BLaER1 (cell line): ENCODE measurements around the gene FAAP100.
A peak's percentile ranks its signal among the peaks of the same experiment; 100 is the strongest.

ENCODE experiments used
- H3K27ac ChIP-seq: shearing (Covaris generic); formaldehyde crosslinking; 2 replicates; pipeline ENCODE4 v1.8.1; 2022
- H3K27me3 ChIP-seq: shearing (Covaris generic); formaldehyde crosslinking; 2 replicates; pipeline ENCODE4 v1.8.1; 2022
- H3K36me3 ChIP-seq: shearing (Covaris generic); formaldehyde crosslinking; 2 replicates; pipeline ENCODE4 v1.8.1; 2022
- H3K4me1 ChIP-seq: shearing (Covaris generic); formaldehyde crosslinking; 2 replicates; pipeline ENCODE4 v1.8.1; 2022
- H3K4me2 ChIP-seq: shearing (Covaris generic); formaldehyde crosslinking; 2 replicates; pipeline ENCODE4 v1.8.1; 2022
- H3K4me3 ChIP-seq: shearing (Covaris generic); formaldehyde crosslinking; 2 replicates; pipeline ENCODE4 v1.8.1; 2022
- H3K9ac ChIP-seq: shearing (Covaris generic); formaldehyde crosslinking; 2 replicates; pipeline ENCODE4 v1.8.1; 2022
- H3K9me3 ChIP-seq: shearing (Covaris generic); formaldehyde crosslinking; 2 replicates; pipeline ENCODE4 v1.8.1; 2022
- H4K20me1 ChIP-seq: shearing (Covaris generic); formaldehyde crosslinking; 2 replicates; pipeline ENCODE4 v1.8.1; 2022
- Cebpa-rat ChIP-seq: shearing (Covaris generic); IDR thresholded peaks from 2 replicates; pipeline ENCODE4 v1.8.1; 2022

The FAAP100 gene

GRCh38 chr17:81547614-81547982 is 4.6 kb downstream of the FAAP100 start:
- no peaks in the 10 kb centered on the region for H3K9me3 ChIP-seq
- no peak overlapping the region for H3K27ac ChIP-seq
- H3K4me3 ChIP-seq = no peak overlapping the region
- no peak overlapping the region for H3K4me2 ChIP-seq
- no peak overlapping the region for H3K9ac ChIP-seq
- H3K27me3 ChIP-seq = no peaks in the 10 kb centered on the region
- H3K36me3 ChIP-seq = peaks cover 83% of the 10 kb centered on the region
- peaks cover 25% of the 10 kb centered on the region for H3K4me1 ChIP-seq
- no peak for TF ChIP-seq Cebpa-rat
- peaks cover 36% of the 10 kb centered on the region for H4K20me1 ChIP-seq

- Histone ChIP-seq H3K36me3 (peaks cover 88% of the 10 kb centered on the region), H3K9ac (no peak overlapping the region), H3K4me2 (no peak overlapping the region), H4K20me1 (peaks cover 36% of the 10 kb centered on the region), H3K4me3 (no peak overlapping the region), H3K27me3 (no peaks in the 10 kb centered on the region), H3K27ac (no peak overlapping the region), H3K4me1 (peaks cover 25% of the 10 kb centered on the region), H3K9me3 (no peaks in the 10 kb centered on the region)
- TF ChIP-seq Cebpa-rat = no peak
These were observed 5.1 kb downstream of the FAAP100 start for GRCh38 chr17:81546906-81547613.

GRCh38 chr17:81545160-81545949 is 6.8 kb downstream of the FAAP100 start:
- peaks cover 13% of the 10 kb centered on the region for H3K4me1 ChIP-seq
- TF ChIP-seq Cebpa-rat = no peak
- no peak overlapping the region for H3K9ac ChIP-seq
- H3K27me3 ChIP-seq = no peaks in the 10 kb centered on the region
- peaks cover 96% of the 10 kb centered on the region for H3K36me3 ChIP-seq
- no peak overlapping the region for H3K27ac ChIP-seq
- H3K9me3 ChIP-seq = no peaks in the 10 kb centered on the region
- no peak overlapping the region for H3K4me3 ChIP-seq
- peaks cover 22% of the 10 kb centered on the region for H4K20me1 ChIP-seq
- no peak overlapping the region for H3K4me2 ChIP-seq

GRCh38 chr17:81544281-81544974 is 7.7 kb downstream of the FAAP100 start:
- Histone ChIP-seq H3K4me2 (no peak overlapping the region), H3K36me3 (peaks cover 96% of the 10 kb centered on the region), H3K9ac (no peak overlapping the region), H3K4me1 (peaks cover 4% of the 10 kb centered on the region; the same call in 1 of the 2 replicates), H3K9me3 (no peaks in the 10 kb centered on the region), H3K27ac (no peak overlapping the region), H4K20me1 (peaks cover 13% of the 10 kb centered on the region), H3K27me3 (no peaks in the 10 kb centered on the region), H3K4me3 (no peak overlapping the region)
- TF ChIP-seq Cebpa-rat = no peak

DNA sequence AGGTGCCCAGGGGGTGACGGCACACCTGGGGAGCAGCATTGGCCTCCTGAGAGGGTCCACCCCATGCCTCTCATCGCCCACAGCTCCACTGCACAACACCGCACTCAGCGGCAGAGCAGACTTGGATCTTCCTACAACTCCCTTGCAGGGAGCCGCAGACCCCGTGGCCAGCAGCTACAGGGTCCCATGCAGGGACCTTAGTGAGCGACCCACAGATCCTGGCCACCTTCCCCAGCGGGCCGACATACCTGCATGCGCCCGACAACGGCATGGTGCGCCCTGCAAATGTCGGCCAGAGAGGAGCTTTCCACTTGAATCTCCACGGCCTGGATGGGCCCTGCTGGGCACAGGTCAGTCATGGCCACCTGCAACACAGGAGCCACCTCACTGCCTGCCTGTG is 8.4 kb downstream of the FAAP100 start:
- TF ChIP-seq Cebpa-rat = no peak
- Histone ChIP-seq H3K4me3 (no peak overlapping the region), H3K36me3 (peaks cover 96% of the 10 kb centered on the region), H3K4me1 (peaks cover 11% of the 10 kb centered on the region), H3K27ac (0 out of 2 replicates have a peak overlapping the region, but pooled peaks have one; percentile 13), H3K27me3 (no peaks in the 10 kb centered on the region), H3K9me3 (no peaks in the 10 kb centered on the region), H3K9ac (no peak overlapping the region), H3K4me2 (no peak overlapping the region), H4K20me1 (peaks cover 15% of the 10 kb centered on the region)

DNA sequence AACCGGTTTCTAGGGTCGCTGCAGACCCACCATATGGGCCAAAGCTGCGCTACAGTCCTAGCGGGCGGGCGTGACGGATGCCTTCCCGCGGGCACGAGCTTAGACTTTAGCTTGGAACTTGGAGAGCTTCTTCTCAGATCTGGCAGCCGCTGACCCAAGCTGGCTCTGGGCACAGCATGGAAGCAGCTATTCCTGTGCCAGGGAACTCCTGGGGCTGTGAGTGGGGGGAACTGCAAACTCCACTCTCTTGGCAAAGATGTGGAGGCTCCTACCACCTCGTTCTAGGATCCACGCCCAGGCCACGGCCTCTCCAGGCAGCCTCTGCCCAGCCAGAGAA is 8.8 kb downstream of the FAAP100 start:
- Histone ChIP-seq H4K20me1 (peaks cover 19% of the 10 kb centered on the region), H3K36me3 (peaks cover 97% of the 10 kb centered on the region), H3K4me1 (peaks cover 16% of the 10 kb centered on the region), H3K9me3 (no peaks in the 10 kb centered on the region), H3K9ac (no peak overlapping the region), H3K4me2 (no peak overlapping the region), H3K27ac (peak overlapping the region; percentile 13; the same call in 1 of the 2 replicates), H3K27me3 (no peaks in the 10 kb centered on the region), H3K4me3 (no peak overlapping the region)
- no peak for TF ChIP-seq Cebpa-rat

- Histone ChIP-seq H3K9me3 (no peaks in the 10 kb centered on the region), H3K4me3 (no peak overlapping the region), H3K4me2 (no peak overlapping the region), H3K27ac (0 out of 2 replicates have a peak overlapping the region, but pooled peaks have one; percentile 13), H4K20me1 (peaks cover 25% of the 10 kb centered on the region), H3K27me3 (peaks cover under 1% of the 10 kb centered on the region; the same call in 1 of the 2 replicates), H3K36me3 (peaks cover 94% of the 10 kb centered on the region), H3K4me1 (peaks cover 22% of the 10 kb centered on the region), H3K9ac (no peak overlapping the region)
- TF ChIP-seq Cebpa-rat = no peak
These were observed 9.5 kb downstream of the FAAP100 start for GRCh38 chr17:81542431-81543338.

- peaks cover 78% of the 10 kb centered on the region for H3K36me3 ChIP-seq
- peaks cover 37% of the 10 kb centered on the region for H4K20me1 ChIP-seq
- H3K4me2 ChIP-seq = no peak overlapping the region
- no peak for TF ChIP-seq Cebpa-rat
- peaks cover 30% of the 10 kb centered on the region for H3K4me1 ChIP-seq
- H3K27me3 ChIP-seq = peaks cover 14% of the 10 kb centered on the region
- H3K9ac ChIP-seq = no peak overlapping the region
- H3K4me3 ChIP-seq = no peak overlapping the region
- H3K27ac ChIP-seq = no peak overlapping the region
- H3K9me3 ChIP-seq = no peaks in the 10 kb centered on the region
These were observed 11.0 kb downstream of the FAAP100 start for GRCh38 chr17:81541123-81541522.

GRCh38 chr17:81540676-81541027 is 11.5 kb downstream of the FAAP100 start:
- Histone ChIP-seq H3K4me3 (no peak overlapping the region), H3K4me2 (no peak overlapping the region), H3K27me3 (peaks cover 18% of the 10 kb centered on the region), H4K20me1 (peaks cover 39% of the 10 kb centered on the region), H3K9ac (no peak overlapping the region), H3K4me1 (peaks cover 30% of the 10 kb centered on the region), H3K9me3 (no peaks in the 10 kb centered on the region), H3K27ac (no peak overlapping the region), H3K36me3 (peaks cover 74% of the 10 kb centered on the region)
- no peak for TF ChIP-seq Cebpa-rat
